Pons (tissue), 1 donor: ENCODE data around the gene ATP13A5.

Experiments used
- DNase-seq: peaks from one replicate; pipeline ENCODE4 v3.0.0-alpha.2; 2016; ENCODE audit warnings: low spot score

ATP13A5 gene

DNA sequence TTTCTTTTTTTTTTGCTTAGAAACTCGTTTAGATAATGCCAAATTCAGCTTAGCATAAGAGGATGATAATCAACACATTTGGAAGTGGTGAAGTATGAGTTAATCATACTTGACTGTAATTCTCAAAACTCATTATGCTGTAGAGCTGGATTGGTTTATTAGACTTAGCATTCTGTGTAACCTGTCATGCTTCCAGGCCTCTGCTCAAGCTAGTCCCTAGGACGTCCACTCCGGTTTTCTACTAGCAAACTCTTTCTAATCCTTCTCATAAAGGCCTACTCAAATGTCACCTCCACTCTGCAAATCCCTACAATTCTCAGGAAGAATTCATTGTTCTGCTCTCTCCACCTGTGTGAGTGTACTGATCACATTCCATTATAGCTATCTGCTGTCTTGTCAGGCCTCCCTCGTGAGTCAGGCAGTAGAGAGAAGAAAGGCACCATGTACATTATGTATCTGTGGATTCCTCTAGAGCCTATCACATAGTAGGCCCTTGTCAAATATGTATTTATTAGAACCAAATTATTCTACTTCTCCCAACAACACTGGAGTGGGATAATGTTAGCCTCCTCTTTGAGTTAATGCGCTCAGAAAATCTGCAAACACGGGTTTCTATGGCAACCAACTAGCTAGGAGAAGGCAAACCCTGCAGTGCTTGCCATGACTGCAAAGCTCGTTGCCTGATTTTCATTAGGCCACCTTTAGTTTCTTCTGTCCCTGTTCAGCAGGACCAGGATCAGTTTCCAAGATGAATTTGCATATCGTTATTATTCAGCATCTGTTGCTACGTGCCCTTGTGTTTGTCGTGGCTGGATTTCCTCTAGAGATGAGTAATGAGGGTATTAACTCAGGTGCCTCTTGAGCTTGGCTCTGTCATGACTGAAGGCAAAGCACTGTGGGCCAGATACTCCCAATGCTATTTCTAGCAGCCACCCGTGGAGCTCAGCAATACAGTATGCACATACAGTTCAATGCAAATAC lies 30.7 kb downstream of the ATP13A5 start:
- no peak for DNase-seq

GRCh38 chr3:193346259-193346658 lies 32.3 kb downstream of the ATP13A5 start:
- DNase-seq = no peak

DNA sequence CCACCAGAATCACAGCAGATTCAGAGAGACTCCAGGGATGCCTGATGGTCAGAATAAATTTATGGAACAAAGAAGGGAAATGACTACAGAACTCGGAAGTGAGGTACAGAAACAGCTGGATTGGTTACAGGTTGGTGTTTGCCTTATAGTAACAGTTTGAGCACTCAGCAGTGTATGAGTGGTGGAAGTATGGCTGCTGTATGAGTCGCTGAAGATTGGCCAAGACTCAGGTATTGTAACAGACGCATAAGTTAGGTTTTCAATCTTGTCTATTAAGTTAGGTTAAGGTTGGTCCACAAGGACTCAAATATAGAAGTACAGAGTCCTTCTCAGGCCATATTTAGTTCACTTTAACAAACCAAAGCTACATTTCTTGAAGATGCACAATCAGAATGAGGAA lies 33.1 kb downstream of the ATP13A5 start:
- DNase-seq = no peak

- peak; percentile 44 for DNase-seq
These were observed 34.1 kb downstream of the ATP13A5 start for GRCh38 chr3:193344486-193344885.

- DNase-seq = no peak
These were observed 34.8 kb downstream of the ATP13A5 start for GRCh38 chr3:193343726-193344222.

DNA sequence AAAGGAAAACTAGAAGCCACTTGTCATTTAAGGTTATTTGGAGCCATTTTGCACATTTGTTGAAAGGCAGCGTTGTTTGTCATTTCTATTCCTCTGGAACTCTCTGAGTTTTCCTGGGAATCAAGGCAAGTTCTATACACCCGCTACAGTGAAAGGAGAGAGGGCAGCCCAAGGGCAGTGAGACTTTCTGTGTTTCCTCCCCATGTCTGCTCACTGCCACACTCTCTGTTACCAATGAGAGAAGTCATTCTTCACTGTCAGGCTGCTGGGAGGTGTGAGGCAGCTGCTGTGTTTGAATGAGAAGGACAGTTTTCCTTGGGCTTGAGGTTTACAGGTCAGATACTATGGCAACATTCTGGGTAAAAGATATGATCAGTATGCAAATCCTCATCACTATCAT lies 36.0 kb downstream of the ATP13A5 start:
- DNase-seq = peak; percentile 62

GRCh38 chr3:193335031-193335430 lies 43.5 kb downstream of the ATP13A5 start:
- no peak for DNase-seq

GRCh38 chr3:193333229-193333628 lies 45.3 kb downstream of the ATP13A5 start:
- DNase-seq = no peak

GRCh38 chr3:193330555-193331204 lies 47.9 kb downstream of the ATP13A5 start:
- DNase-seq = no peak

DNA sequence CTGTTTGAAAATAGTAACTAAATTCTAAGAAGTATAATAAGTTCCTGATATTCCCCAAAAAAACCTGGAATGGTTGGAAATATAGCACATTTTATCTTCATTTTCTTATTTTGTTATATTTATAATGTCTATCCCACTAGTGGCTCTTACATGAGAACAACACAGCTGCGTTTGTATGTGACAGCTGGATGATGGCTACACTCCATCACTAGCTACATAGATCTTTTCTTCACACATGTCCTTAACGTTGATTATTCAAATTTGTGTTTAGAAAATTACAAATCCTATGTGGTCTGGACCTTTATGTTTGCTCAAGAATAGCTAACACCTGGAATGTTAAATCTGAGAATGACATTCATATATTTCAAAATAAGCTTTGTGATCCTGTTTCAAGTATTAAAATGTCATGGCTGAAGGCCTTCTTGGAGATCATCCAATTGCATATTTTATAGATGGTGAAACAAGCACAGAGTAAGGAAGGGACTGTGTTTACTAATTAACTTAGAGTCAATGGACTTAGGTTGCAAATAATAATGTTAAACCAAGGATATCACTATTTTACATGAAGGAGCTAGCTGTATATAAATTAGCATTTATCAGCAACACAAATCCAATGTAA lies 60.8 kb downstream of the ATP13A5 start:
- no peak for DNase-seq

- no peak for DNase-seq
These were observed 64.4 kb downstream of the ATP13A5 start for GRCh38 chr3:193314161-193314560.

DNA sequence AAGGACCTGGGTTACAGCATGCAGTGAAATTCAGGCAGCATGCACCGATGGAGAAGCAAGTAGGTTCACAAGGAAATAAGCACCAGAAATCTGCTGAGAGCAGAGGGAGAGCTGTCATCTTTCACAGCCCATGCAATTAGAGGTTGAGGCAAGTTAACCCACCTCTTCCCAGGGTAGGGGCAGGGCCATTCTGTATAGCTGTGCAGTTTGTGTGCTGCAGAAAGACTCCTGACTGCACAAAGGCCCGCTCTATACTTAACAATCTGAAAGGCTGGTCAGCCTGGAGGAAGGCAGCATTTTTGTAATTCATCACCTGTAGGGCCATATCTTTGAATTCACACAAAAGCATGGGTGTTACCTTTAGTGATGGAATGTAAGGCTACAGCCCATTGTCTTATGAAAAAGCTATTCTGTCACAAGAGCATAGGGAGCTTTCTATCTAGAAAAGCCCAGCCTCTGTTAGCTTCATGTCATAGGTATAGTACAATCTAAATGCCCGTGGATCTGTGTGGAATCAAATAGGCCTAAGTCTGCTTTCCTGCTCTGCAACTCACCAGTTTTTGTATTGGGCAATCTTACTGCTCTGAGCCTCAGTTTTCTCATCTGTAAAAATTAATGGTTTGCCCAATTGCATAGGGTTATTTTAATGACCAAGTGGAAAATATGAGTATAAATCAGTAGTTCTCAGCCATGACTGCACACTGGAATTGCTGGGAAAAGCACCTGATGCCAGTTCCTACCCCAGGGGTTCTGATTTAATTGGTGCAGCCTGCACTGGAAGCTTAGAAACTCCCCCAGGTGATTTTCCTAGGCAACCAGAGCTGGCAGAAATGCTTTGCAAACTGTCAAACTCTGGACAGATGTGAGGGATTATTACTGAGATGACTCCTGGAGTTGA lies 65.2 kb downstream of the ATP13A5 start:
- no peak for DNase-seq

DNA sequence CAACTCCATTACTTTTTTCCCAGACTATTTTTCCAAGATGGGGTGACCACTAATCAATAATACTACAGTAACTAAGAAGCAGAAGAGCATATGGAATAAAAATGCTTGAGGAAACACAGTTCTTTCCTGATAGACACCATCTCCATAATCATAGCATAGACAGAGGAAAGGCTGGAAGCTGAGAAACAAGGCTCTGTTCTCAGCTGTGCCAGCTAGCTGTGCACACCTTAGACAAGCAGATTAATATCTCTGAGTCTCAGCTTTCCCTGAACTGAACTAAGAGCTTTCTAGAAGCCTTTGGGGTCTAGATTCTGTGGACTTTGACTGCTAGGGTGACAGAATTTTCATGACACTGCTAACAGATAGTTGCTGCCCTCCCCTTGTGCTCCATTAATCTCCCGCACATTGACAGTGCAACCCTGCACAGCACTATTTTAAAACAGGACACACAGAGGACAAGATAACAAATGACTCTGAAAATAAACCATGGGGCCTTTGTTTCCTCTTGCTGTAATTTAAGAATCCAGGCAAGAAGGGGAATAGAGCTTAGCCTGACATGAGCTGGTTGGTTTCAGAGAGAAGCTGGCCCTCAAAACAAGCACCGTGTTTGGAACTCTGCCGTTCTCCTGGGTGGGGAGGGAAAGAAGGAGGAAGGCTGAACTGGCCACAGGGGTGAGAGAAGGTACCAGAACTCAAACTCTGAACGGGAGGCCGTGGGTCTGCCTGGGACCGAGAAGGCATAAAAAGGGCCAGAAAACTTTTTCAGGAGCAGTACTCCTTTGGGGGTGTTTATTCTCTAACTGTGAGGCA lies 67.4 kb downstream of the ATP13A5 start:
- DNase-seq = no peak

DNA sequence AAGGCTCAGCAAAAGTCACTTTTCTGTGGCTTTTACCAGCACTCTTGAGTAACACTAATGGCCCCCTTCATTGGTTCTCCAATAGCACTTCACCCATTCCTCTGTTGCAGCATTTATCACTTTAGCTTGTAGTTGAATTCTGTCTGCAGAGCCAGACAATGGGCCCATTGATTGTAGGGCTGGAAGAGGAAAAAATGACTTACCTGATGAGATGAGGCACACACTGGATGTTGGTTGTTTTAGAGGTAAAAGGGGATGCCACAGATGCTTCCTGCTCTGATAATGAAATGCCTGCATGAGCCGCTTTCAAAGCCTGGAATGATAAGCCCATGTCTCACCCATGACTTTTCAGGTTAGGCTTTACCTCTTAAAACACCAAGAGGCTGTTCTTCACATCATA lies 73.2 kb downstream of the ATP13A5 start:
- no peak for DNase-seq

GRCh38 chr3:193301433-193301832 lies 77.1 kb downstream of the ATP13A5 start:
- no peak for DNase-seq

DNA sequence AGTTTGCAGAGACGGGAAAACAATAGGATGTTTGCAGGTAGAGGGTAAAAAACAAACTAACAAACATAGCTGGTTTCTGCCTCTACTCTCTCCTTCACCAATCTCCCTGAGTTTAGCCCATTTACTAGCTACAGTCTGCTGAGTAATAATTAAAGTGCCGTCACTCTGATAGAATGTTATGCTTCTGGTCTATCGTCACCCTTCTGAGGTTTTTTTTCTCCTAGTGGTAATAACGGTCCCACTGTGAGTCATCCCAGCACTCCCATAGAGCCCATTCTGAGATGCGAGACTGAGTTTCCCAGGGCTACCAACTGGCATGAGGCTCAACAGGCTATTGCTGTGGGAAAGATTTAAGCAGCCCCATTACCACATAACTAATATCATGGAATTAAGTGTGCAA lies 81.1 kb downstream of the ATP13A5 start:
- DNase-seq = no peak

DNA sequence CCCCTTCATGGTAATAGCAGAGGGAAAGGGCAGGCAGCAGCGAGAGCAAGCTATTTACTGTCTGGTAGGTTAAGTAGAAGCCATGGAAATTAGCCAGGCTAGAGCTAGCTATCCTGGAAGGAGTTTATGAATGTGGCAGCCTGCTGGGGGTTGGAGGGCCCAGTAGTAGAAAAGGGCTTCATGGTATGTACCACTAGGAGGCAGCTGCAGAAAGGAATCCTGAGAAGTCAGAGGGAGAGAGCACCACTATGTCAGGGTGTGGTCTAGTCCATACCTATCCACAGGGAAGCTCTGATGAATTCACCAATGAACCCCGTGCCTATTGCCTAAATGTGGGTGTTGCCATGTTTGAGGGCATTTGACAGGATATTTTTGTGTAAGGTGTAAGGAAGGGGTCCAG lies 82.6 kb downstream of the ATP13A5 start:
- no peak for DNase-seq

DNA sequence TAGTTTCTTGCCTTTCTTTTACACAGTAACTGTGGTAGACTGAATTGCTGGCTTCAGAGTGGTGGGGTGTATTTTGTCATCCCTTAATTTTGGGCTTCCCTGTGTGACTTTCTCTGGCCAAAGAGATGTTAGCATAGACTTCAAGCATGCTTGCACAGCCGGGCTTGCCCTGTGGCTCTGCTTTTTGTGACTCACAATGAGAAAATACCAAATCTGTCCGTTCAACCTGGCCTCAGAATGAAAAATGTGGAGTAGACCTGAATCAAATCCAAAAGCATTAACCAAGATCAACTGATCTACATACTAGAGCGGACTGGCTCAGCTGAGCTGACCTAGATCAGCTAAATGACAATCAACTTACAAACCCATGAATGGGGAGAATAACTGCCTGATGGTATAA lies 86.2 kb downstream of the ATP13A5 start:
- no peak for DNase-seq

DNA sequence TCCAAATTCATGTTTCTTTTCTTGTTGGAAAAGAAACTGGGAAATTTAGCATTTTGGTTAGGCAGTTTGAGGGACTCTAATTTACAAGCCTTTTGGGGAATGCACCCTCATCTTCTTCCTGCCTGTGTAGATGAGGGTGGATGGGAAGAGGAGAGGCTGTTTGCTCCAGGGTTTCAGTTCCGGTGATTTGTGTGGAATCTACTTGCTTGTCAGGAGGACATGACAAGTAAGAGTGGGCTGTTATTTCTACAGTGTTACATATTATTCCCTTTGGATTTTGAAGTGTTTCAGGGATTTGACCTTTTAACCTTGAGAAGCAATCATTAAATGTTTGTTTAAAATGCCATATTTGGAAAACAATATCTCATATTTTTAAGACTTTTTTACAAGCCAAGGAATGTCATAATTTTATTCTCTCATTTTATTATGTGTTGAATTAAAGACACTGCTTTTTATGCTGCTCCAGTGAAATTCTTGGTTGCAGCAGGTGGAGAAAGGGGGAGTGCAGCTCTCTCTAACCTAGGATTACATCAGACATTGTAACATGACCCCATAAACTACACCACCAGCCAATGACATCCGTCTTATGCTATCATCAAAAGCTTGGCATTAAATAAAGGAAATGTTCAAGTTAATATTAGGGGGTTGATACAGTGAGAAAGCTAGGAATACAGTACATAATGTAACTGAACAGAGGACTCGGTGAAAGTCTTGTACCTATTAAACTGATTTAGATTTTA lies 107.3 kb downstream of the ATP13A5 start:
- DNase-seq = no peak

GRCh38 chr3:193270451-193270850 lies 108.1 kb downstream of the ATP13A5 start:
- DNase-seq = no peak
